Vagina (tissue), 2 donors: ENCODE data around the gene MRPS12. TPM values are rescaled to one million over a fixed set of nuclear protein-coding genes. Genes with fewer than 3 reads are reported as not detected.
"Not testable (repeated sequence)": the region's sequence is repeated elsewhere in the genome, so short reads cannot be mapped to it uniquely, and the experiment has no call there.

Experiments
- DNase-seq, 2 donors: peaks; one replicate each; pipeline ENCODE4 v3.0.0-alpha.2; 2017; ENCODE audit errors: extremely low spot score in 2 of 2
- H3K27ac ChIP-seq: fragments of 200-600 bp; sonication (generic); one replicate; pipeline ENCODE4 v1.5.1; 2019
- H3K27me3 ChIP-seq: fragments of 200-600 bp; sonication (generic); one replicate; pipeline ENCODE4 v1.5.1; 2019
- H3K36me3 ChIP-seq, 2 donors: fragments of 200-600 bp; sonication (generic); one replicate each; pipeline ENCODE4 v1.5.1; 2017 to 2019
- H3K4me1 ChIP-seq: fragments of 200-600 bp; sonication (generic); one replicate; pipeline ENCODE4 v1.5.1; 2019
- H3K4me3 ChIP-seq, 2 donors: fragments of 200-600 bp; sonication (generic); 1 replicate in 1 of 2; 2 replicates in 1 of 2; pipeline ENCODE4 v1.5.1; 2016 to 2019
- H3K9me3 ChIP-seq: fragments of 200-600 bp; sonication (generic); one replicate; pipeline ENCODE4 v1.5.1; 2019
- POLR2A ChIP-seq, 2 donors: fragments of 450-650 bp; IDR thresholded peaks; one replicate each; pipeline ENCODE4 v1.6.1; 2017; ENCODE audit warnings: antibody characterized with exemption in 2 of 2, mild to moderate bottlenecking in 2 of 2, moderate library complexity in 2 of 2
- POLR2AphosphoS5 ChIP-seq, 2 donors: sonication (generic); formaldehyde crosslinking; IDR thresholded peaks; one replicate each; pipeline ENCODE4 v1.9.0; 2017; ENCODE audit warnings: antibody characterized with exemption in 2 of 2, mild to moderate bottlenecking in 2 of 2, low read depth in 1 of 2; ENCODE audit not compliant: insufficient read depth in 1 of 2
- intact Hi-C: fragments of 100-400 bp; cut with DNase I; formaldehyde crosslinking; loops from one replicate; pipeline ENCODE4 v1.15.1; 2023
- total RNA-seq: library from RNA; depleted of rRNA; stranded (reverse); fragments of >200 nt; gene quantifications from one replicate; pipeline ENCODE4 v1.2.3, GENCODE V29; 2016
- TF ChIP-seq, protein P1 (sequence below), 3 experiments: fragments of 450-650 bp in 2 of 3; fragments of 200-600 bp in 1 of 3; sonication (generic) in 1 of 3; IDR thresholded peaks; one replicate each; pipeline ENCODE4 v1.5.1; 2017 to 2019; ENCODE audit warnings: antibody characterized with exemption in 3 of 3, mild to moderate bottlenecking in 2 of 3, moderate library complexity in 2 of 3

Gene MRPS12
- 44.7 TPM for total RNA-seq

DNA sequence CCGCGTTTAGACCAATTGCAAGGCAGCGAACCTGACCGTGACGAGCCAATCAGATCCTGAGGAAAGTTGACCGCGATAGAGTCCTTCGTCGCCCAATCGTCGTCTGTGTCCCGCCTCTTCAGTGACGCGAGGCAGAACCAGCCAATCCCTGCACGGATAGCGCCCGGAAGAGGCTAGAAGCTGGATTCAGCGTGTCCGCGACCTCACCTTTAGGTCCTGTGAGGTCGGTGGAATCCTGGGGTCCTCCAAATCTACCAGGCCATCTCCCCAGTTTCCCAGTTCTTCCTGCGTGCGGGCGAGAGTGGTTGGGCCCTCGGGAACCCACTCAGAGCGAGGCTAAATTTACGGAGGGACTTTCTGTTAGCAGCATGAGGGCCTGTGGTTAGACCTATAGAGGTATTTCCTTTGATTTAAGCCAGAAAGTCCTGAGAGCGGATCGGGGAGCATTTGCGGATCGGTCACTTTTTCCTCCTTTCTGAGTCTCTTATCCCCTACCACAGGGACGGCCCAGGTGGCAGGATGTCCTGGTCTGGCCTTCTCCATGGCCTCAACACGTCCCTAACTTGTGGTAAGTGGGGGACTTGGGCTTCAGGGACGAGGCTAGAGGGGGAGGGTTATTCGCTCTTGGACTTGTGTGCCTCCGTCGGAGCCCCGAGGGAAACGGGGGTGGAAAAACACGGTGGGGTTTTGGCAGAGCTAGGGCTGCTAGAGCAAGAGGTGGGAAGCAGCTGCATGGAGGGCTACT lies at the start of gene MRPS12:
Gene MRPS12 (plus strand): TSS at position 169 of the 745 bp plus-strand sequence. CDS start 351 bp downstream, at position 520.
- TF ChIP-seq POLR2AphosphoS5 (IDR thresholded peaks at IDR 0.05; ENCODE audit: insufficient read depth in 1 of 2, low read depth in 1 of 2) (peak in 1 of 2 donors; percentile 83), POLR2A (IDR thresholded peaks at IDR 0.05) (peak in 1 of 2 donors; percentile 56)
- TF ChIP-seq, protein P1, sequence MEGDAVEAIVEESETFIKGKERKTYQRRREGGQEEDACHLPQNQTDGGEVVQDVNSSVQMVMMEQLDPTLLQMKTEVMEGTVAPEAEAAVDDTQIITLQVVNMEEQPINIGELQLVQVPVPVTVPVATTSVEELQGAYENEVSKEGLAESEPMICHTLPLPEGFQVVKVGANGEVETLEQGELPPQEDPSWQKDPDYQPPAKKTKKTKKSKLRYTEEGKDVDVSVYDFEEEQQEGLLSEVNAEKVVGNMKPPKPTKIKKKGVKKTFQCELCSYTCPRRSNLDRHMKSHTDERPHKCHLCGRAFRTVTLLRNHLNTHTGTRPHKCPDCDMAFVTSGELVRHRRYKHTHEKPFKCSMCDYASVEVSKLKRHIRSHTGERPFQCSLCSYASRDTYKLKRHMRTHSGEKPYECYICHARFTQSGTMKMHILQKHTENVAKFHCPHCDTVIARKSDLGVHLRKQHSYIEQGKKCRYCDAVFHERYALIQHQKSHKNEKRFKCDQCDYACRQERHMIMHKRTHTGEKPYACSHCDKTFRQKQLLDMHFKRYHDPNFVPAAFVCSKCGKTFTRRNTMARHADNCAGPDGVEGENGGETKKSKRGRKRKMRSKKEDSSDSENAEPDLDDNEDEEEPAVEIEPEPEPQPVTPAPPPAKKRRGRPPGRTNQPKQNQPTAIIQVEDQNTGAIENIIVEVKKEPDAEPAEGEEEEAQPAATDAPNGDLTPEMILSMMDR (IDR thresholded peaks at IDR 0.05): no peak
- peak within 1 kb of the TSS; percentile 81 to 87 for H3K4me3 ChIP-seq

DNA sequence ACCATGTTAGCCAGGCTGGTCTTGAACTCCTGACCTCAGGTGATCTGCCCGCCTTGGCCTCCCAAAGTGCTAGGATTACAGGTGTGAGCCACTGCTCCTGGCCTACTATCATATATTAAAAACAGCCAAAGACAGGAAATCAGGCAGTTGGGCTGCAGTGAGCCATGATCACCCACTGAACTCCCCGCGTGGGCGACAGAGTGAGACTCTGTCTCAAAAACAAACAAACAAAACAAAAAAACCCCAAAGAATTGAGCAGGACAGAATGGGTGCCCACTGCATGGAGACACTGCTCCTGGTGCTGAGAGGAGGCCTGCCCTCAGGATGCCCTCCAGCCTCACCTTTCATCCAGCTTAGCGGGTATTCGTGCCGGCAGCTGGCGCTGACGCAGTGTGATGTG lies 47.5 kb upstream of the MRPS12 start:
- no peak for DNase-seq
- no peak for TF ChIP-seq POLR2A (IDR thresholded peaks at IDR 0.05)
- TF ChIP-seq, protein P1 (IDR thresholded peaks at IDR 0.05): no peak
- no peak for TF ChIP-seq POLR2AphosphoS5 (IDR thresholded peaks at IDR 0.05; ENCODE audit: insufficient read depth in 1 of 2, low read depth in 1 of 2)
- no peaks in the 10 kb centered on the region for H3K9me3 ChIP-seq
- H3K4me3 ChIP-seq: no peak overlapping the region
- no peak overlapping the region for H3K27ac ChIP-seq
- H3K36me3 ChIP-seq: peaks cover 0 to 34% of the 10 kb centered on the region in 2 donors
- no peaks in the 10 kb centered on the region for H3K27me3 ChIP-seq
- no peaks in the 10 kb centered on the region for H3K4me1 ChIP-seq
- intact Hi-C loops: no loop called here

More for the DNA sequence above, at the start of gene MRPS12:
- no peaks in the 10 kb centered on the region for H3K27me3 ChIP-seq
- intact Hi-C loops: loop anchor here (10.0 kb wide), 1 partner anchor 386 kb away; no protein-coding TSS in a partner anchor
- H3K27ac ChIP-seq: peak within 1 kb of the TSS; percentile 82
- peak in 1 of 2 donors; percentile 99 for DNase-seq
- no peaks in the 10 kb centered on the region for H3K9me3 ChIP-seq
- peaks cover 0 to 15% of the 10 kb centered on the region in 2 donors for H3K36me3 ChIP-seq
- H3K4me1 ChIP-seq: peaks cover 26% of the 10 kb centered on the region

DNA sequence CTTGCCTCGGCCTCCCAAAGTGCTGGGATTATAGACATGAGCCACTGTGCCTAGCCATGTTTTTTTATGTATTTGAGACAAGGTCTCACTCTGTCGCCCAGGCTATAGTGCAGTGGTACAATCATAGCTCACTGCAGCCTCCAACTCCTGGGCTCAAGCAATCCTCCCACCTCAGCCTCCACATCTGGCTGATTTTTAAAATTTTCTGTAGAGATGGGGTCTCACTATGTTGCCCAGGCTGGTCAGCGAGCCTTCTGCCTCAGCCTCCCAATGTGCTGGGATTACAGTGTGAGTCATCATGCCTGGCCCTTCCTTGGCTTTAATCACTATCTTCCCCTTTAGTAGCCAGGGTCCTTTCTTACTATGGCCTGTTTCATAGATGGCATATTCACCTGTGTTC lies 46.1 kb upstream of the MRPS12 start:
- H3K27ac ChIP-seq, intact Hi-C loops, H3K27me3 ChIP-seq, DNase-seq, H3K9me3 ChIP-seq, H3K4me3 ChIP-seq, H3K4me1 ChIP-seq: not testable (repeated sequence)
- peaks cover 0 to 45% of the 10 kb centered on the region in 2 donors for H3K36me3 ChIP-seq

DNA sequence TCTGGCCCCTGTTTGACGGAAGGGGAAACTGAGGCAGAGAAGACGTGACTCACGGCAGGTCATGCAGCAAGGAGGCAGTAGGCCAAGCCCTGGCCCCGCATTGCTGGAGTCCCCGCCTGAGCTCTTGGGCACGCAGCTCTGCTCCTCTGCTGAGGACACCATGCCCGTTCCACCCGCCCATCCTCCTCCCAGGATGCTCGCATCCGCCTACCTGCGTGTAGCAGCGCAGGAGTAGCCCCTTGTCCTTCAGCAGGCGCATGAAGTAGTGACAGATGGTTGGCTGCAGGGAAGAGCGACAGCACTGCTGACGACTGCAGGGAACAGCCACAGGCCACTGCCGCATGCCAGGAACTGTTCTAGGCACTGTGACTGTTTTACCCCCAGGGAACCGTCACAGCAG lies 41.9 kb upstream of the MRPS12 start:
- H3K27me3 ChIP-seq: no peaks in the 10 kb centered on the region
- no peak overlapping the region for H3K27ac ChIP-seq
- intact Hi-C loops: no loop called here
- no peak overlapping the region for H3K4me3 ChIP-seq
- no peaks in the 10 kb centered on the region for H3K9me3 ChIP-seq
- peaks cover 0 to 33% of the 10 kb centered on the region in 2 donors for H3K36me3 ChIP-seq
- no peak for TF ChIP-seq POLR2A (IDR thresholded peaks at IDR 0.05)
- no peak for TF ChIP-seq POLR2AphosphoS5 (IDR thresholded peaks at IDR 0.05; ENCODE audit: insufficient read depth in 1 of 2, low read depth in 1 of 2)
- TF ChIP-seq, protein P1 (IDR thresholded peaks at IDR 0.05): no peak
- DNase-seq: no peak
- no peaks in the 10 kb centered on the region for H3K4me1 ChIP-seq

DNA sequence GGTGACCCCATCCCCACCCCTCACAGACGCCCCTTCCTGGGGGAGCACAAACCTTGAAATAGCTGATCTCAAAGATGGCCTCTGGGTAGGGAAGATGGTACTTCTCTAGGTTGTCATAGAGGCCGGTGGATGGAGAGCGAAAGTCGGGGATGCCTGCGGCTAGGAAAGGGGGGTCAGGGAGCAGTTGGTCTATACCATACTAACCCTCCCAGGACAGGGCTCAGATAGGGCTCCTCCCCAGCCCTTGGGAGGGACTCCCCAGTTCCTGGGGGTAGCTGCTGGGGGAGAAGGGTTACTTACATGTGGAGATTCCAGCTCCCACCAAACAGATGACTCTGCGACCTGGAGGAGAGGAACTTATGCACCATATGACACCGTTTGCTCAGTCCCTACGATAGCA lies 40.9 kb upstream of the MRPS12 start:
- no peaks in the 10 kb centered on the region for H3K9me3 ChIP-seq
- no peak overlapping the region for H3K27ac ChIP-seq
- H3K36me3 ChIP-seq: peaks cover 0 to 30% of the 10 kb centered on the region in 2 donors
- TF ChIP-seq, protein P1 (IDR thresholded peaks at IDR 0.05): no peak
- TF ChIP-seq POLR2A (IDR thresholded peaks at IDR 0.05) (no peak), POLR2AphosphoS5 (IDR thresholded peaks at IDR 0.05; ENCODE audit: insufficient read depth in 1 of 2, low read depth in 1 of 2) (no peak)
- no peaks in the 10 kb centered on the region for H3K27me3 ChIP-seq
- DNase-seq: no peak
- no peaks in the 10 kb centered on the region for H3K4me1 ChIP-seq
- intact Hi-C loops: no loop called here
- no peak overlapping the region for H3K4me3 ChIP-seq
